PC-3 (cell line): ENCODE data around the gene ASCL2.

ENCODE experiments used
- CTCF ChIP-seq: fragments of 300-600 bp; sonication (generic); conservative IDR thresholded peaks from 2 replicates; pipeline ENCODE4 v1.5.1; 2017; ENCODE audit warnings: antibody characterized with exemption, low read depth, mild to moderate bottlenecking, low read length
- EZH2 ChIP-seq: fragments of 300-600 bp; sonication (generic); IDR thresholded peaks from one replicate; pipeline ENCODE4 v1.6.1; 2017; ENCODE audit warnings: antibody characterized with exemption, mild to moderate bottlenecking, low read length; ENCODE audit not compliant: unreplicated experiment

- TF ChIP-seq CTCF (no peak), EZH2 (no peak)
These were observed 47.7 kb upstream of the ASCL2 start for GRCh38 chr11:2318123-2318522.
